ENCODE results near the gene TMEM140. TPM values are rescaled to one million over a fixed set of nuclear protein-coding genes. Genes with fewer than 3 reads are reported as not detected.
"Not testable (repeated sequence)": the region's sequence is repeated elsewhere in the genome, so short reads cannot be mapped to it uniquely, and the experiment has no call there.

TMEM140 gene
- total RNA-seq, 1 donor from 2014 or later: not detected

GRCh38 chr7:135109976-135110375 is 37.9 kb upstream of the TMEM140 start:
- TF ChIP-seq CTCF (IDR thresholded peaks at IDR 0.05; ENCODE audit: unreplicated experiment): no peak
- DNase-seq (ENCODE audit: low spot score): no peak
- H3K27me3 Mint-ChIP-seq (ENCODE audit: unreplicated experiment): no peaks in the 10 kb centered on the region
- no peaks in the 10 kb centered on the region for H3K36me3 Mint-ChIP-seq (ENCODE audit: low read depth, unreplicated experiment)
- no peak overlapping the region for H3K27ac Mint-ChIP-seq (ENCODE audit: unreplicated experiment)
- no peaks in the 10 kb centered on the region for H3K9me3 Mint-ChIP-seq (ENCODE audit: unreplicated experiment)
- no peaks in the 10 kb centered on the region for H3K4me1 Mint-ChIP-seq (ENCODE audit: unreplicated experiment)
- no peak overlapping the region for H3K4me3 Mint-ChIP-seq (ENCODE audit: unreplicated experiment)

- H3K27me3 Mint-ChIP-seq (ENCODE audit: unreplicated experiment): no peaks in the 10 kb centered on the region
- no peaks in the 10 kb centered on the region for H3K4me1 Mint-ChIP-seq (ENCODE audit: unreplicated experiment)
- TF ChIP-seq CTCF (IDR thresholded peaks at IDR 0.05; ENCODE audit: unreplicated experiment): no peak
- no peak for DNase-seq (ENCODE audit: low spot score)
- H3K4me3 Mint-ChIP-seq (ENCODE audit: unreplicated experiment): no peak overlapping the region
- no peaks in the 10 kb centered on the region for H3K36me3 Mint-ChIP-seq (ENCODE audit: low read depth, unreplicated experiment)
- H3K9me3 Mint-ChIP-seq (ENCODE audit: unreplicated experiment): no peaks in the 10 kb centered on the region
- H3K27ac Mint-ChIP-seq (ENCODE audit: unreplicated experiment): no peak overlapping the region
Observed at GRCh38 chr7:135111379-135111778, 36.5 kb upstream of the TMEM140 start.

- H3K4me1 Mint-ChIP-seq (ENCODE audit: unreplicated experiment): no peaks in the 10 kb centered on the region
- peaks cover 3% of the 10 kb centered on the region for H3K27me3 Mint-ChIP-seq (ENCODE audit: unreplicated experiment)
- H3K4me3 Mint-ChIP-seq (ENCODE audit: unreplicated experiment): no peak overlapping the region
- DNase-seq (ENCODE audit: low spot score): no peak
- TF ChIP-seq CTCF (IDR thresholded peaks at IDR 0.05; ENCODE audit: unreplicated experiment): no peak
- no peak overlapping the region for H3K27ac Mint-ChIP-seq (ENCODE audit: unreplicated experiment)
- no peaks in the 10 kb centered on the region for H3K36me3 Mint-ChIP-seq (ENCODE audit: low read depth, unreplicated experiment)
- H3K9me3 Mint-ChIP-seq (ENCODE audit: unreplicated experiment): no peaks in the 10 kb centered on the region
Observed at GRCh38 chr7:135114622-135115021, 33.2 kb upstream of the TMEM140 start.

- Mint-ChIP-seq H3K9me3 (ENCODE audit: unreplicated experiment) (no peaks in the 10 kb centered on the region), H3K36me3 (ENCODE audit: low read depth, unreplicated experiment) (no peaks in the 10 kb centered on the region), H3K4me3 (ENCODE audit: unreplicated experiment) (no peak overlapping the region), H3K27me3 (ENCODE audit: unreplicated experiment) (peaks cover 3% of the 10 kb centered on the region), H3K27ac (ENCODE audit: unreplicated experiment) (no peak overlapping the region), H3K4me1 (ENCODE audit: unreplicated experiment) (no peaks in the 10 kb centered on the region)
- TF ChIP-seq CTCF (IDR thresholded peaks at IDR 0.05; ENCODE audit: unreplicated experiment): no peak
- no peak for DNase-seq (ENCODE audit: low spot score)
Observed at GRCh38 chr7:135117096-135117495, 30.8 kb upstream of the TMEM140 start.

GRCh38 chr7:135121868-135122267 is 26.0 kb upstream of the TMEM140 start:
- peaks cover 3% of the 10 kb centered on the region for H3K27me3 Mint-ChIP-seq (ENCODE audit: unreplicated experiment)
- H3K36me3 Mint-ChIP-seq (ENCODE audit: low read depth, unreplicated experiment): no peaks in the 10 kb centered on the region
- H3K4me3 Mint-ChIP-seq (ENCODE audit: unreplicated experiment): no peak overlapping the region
- no peak for TF ChIP-seq CTCF (IDR thresholded peaks at IDR 0.05; ENCODE audit: unreplicated experiment)
- no peak for DNase-seq (ENCODE audit: low spot score)
- H3K27ac Mint-ChIP-seq (ENCODE audit: unreplicated experiment): no peak overlapping the region
- no peaks in the 10 kb centered on the region for H3K4me1 Mint-ChIP-seq (ENCODE audit: unreplicated experiment)
- H3K9me3 Mint-ChIP-seq (ENCODE audit: unreplicated experiment): no peaks in the 10 kb centered on the region

- not testable (repeated sequence) for DNase-seq (ENCODE audit: low spot score); H3K27me3 Mint-ChIP-seq (ENCODE audit: unreplicated experiment); H3K27ac Mint-ChIP-seq (ENCODE audit: unreplicated experiment)
Observed at GRCh38 chr7:135124631-135125030, 23.2 kb upstream of the TMEM140 start.

More at GRCh38 chr7:135124631-135125030, 23.2 kb upstream of the TMEM140 start:
- H3K4me3 Mint-ChIP-seq (ENCODE audit: unreplicated experiment); H3K36me3 Mint-ChIP-seq (ENCODE audit: low read depth, unreplicated experiment); H3K9me3 Mint-ChIP-seq (ENCODE audit: unreplicated experiment); H3K4me1 Mint-ChIP-seq (ENCODE audit: unreplicated experiment): not testable (repeated sequence)

Measured in endothelial cell (in vitro differentiated cells).